Mucosa of rectum (tissue), 2 donors: ENCODE results near the gene TNKS1BP1.

ENCODE experiments used
- H3K27ac ChIP-seq, 2 donors: one replicate each; pipeline ENCODE4 v1.7.0; 2013; ENCODE audit warnings: inconsistent platforms in 2 of 2, low read depth in 2 of 2, low read length in 2 of 2
- H3K27me3 ChIP-seq, 2 donors: one replicate each; pipeline ENCODE4 v1.7.0; 2013; ENCODE audit warnings: low read length in 2 of 2; ENCODE audit not compliant: control insufficient read depth in 2 of 2, insufficient read depth in 2 of 2
- H3K36me3 ChIP-seq, 2 donors: one replicate each; pipeline ENCODE4 v1.7.0; 2013; ENCODE audit warnings: low read length in 2 of 2; ENCODE audit not compliant: control insufficient read depth in 2 of 2, insufficient read depth in 2 of 2
- H3K4me1 ChIP-seq, 2 donors: one replicate each; pipeline ENCODE4 v1.7.0; 2013; ENCODE audit warnings: low read length in 2 of 2, mild to moderate bottlenecking in 1 of 2; ENCODE audit not compliant: control insufficient read depth in 2 of 2, insufficient read depth in 2 of 2
- H3K4me3 ChIP-seq, 2 donors: one replicate each; pipeline ENCODE4 v1.7.0; 2013; ENCODE audit warnings: low read length in 2 of 2
- H3K9ac ChIP-seq, 2 donors: one replicate each; pipeline ENCODE4 v1.7.0; 2013; ENCODE audit warnings: low read length in 2 of 2, low read depth in 1 of 2, mild to moderate bottlenecking in 1 of 2
- H3K9me3 ChIP-seq, 2 donors: one replicate each; pipeline ENCODE4 v1.7.0; 2013; ENCODE audit warnings: low read length in 2 of 2; ENCODE audit not compliant: control insufficient read depth in 2 of 2
- donor health status: healthy.
- donor health status: Normal muscosa, but diverticular disease.

Gene TNKS1BP1

DNA sequence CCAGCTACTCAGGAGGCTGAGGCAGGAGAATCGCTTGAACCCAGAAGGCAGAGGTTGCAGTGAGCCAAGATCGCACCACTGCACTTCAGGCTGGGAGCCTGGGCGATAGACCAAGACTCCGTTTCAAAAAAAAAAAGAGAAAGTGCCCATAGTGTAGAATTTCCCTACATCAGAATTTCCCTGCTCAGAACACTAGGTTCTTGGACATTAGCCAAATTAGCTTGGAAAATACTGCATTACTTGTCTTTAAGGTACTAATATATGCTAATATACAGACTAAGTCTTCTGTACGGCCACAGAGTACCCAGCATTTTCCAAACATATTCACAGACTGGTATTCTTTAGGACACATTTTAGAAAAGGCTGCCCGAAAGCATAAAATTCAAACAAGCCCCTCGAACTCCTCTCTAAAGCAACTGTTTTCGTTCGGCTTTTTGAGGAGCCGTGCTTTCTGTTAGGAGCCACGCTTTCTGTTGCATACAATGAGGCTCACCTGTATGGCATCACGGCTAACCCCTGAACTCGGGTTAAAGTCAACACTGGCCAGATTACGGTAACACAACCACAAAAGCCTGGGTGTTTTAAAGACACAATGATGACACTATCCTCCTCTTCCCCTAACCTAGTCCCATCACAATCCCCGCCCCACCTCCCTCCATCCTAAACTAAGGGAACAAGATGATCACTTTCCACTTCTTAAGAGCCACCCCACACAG lies 18.4 kb downstream of the TNKS1BP1 start:
- peaks cover 34 to 39% of the 10 kb centered on the region in 2 donors for H3K36me3 ChIP-seq
- no peak overlapping the region for H3K4me3 ChIP-seq
- H3K9me3 ChIP-seq = no peaks in the 10 kb centered on the region
- H3K4me1 ChIP-seq = peaks cover 8 to 15% of the 10 kb centered on the region in 2 donors
- no peak overlapping the region for H3K27ac ChIP-seq
- H3K27me3 ChIP-seq = no peaks in the 10 kb centered on the region
- H3K9ac ChIP-seq = no peak overlapping the region

DNA sequence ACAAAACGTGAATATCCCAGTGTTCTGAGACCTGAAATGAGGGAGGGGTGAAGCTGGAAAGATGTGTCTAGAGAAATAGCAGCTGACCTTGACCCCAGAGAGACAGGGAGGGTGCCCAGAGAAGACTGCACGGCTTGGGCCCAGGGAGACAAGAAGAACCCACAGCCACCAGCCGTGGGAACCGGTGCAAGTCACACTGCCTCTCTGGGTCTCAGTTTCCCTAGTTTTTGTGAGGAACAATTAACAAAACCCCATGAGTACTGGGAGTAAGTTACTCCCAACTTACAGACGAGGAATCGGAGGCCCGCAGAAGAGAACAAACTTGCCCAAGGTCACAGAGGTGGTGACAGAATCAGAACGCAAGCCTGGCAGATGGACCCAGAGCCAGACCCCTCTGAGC lies 19.2 kb downstream of the TNKS1BP1 start:
- H3K36me3 ChIP-seq = peaks cover 42 to 44% of the 10 kb centered on the region in 2 donors
- no peaks in the 10 kb centered on the region for H3K27me3 ChIP-seq
- no peaks in the 10 kb centered on the region for H3K9me3 ChIP-seq
- no peak overlapping the region for H3K4me3 ChIP-seq
- no peak overlapping the region for H3K9ac ChIP-seq
- H3K4me1 ChIP-seq = peaks cover 1 to 8% of the 10 kb centered on the region in 2 donors
- no peak overlapping the region for H3K27ac ChIP-seq

DNA sequence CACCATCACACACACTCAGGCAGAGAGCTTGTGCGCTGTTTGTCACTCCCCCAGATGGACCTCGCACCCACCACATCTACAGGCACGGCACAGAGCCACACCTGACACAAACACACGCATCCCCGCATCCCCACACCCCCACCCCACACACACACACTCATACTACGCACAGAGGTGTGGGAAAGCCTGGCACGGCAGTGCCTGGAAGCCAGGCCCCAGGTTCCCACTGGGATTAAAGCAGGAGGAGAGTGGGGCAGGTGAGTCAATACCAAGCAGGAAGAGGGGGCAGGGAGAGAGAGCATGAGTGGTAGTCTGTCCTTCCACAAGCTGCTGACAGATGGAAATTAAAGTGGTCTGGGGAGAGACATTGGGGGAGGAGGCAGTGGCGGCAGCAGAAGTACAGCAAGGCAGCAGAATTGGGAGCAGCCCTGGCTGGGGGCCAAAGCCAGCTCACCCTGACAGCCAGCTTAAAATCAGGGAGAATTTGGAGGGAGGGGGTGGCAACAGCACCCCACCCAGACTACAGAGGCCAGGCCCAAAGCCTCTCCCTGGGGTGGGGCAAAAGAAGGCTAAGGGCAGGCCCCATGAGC lies 20.7 kb downstream of the TNKS1BP1 start:
- Histone ChIP-seq H3K9ac (no peak overlapping the region), H3K36me3 (peaks cover 45 to 46% of the 10 kb centered on the region in 2 donors), H3K4me3 (no peak overlapping the region), H3K27ac (no peak overlapping the region), H3K27me3 (no peaks in the 10 kb centered on the region), H3K4me1 (peaks cover 0 to 2% of the 10 kb centered on the region in 2 donors), H3K9me3 (peaks cover under 1 to 4% of the 10 kb centered on the region in 2 donors)

DNA sequence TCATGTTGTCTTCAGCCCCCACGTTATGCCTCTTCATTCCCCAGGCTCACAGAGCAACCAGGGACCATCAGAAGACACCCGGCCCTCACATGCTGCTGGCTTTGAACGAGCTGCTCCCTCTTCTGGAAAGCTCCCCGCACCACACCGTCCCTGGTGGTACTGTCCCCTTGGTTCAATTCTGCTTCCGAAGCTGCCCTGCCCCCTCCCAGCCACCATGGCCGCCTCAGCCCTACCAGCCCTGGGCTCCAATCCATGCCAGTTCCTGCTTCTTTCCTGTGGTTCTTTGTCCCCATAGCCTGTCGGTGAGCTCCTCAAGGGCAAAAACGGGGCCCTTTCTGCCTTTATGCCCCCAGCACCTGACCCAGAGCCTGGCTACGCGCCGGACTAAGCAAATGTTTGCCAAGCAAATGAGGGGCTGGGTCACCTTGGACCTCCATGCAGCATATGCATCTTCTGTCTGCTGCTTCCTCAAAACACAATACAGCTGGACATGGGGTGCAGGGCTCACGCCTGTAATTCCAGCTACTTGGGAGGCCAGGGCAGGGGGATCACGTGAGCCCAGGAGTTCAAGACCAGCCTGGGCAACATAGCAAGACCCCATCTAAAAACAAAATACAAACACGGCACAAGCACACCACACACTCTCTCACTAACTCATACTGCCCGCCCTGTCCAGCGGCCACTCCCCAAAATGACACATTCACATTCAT lies 21.3 kb downstream of the TNKS1BP1 start:
- H3K4me3 ChIP-seq = no peak overlapping the region
- no peak overlapping the region for H3K9ac ChIP-seq
- peaks cover 0 to 2% of the 10 kb centered on the region in 2 donors for H3K4me1 ChIP-seq
- no peaks in the 10 kb centered on the region for H3K27me3 ChIP-seq
- no peak overlapping the region for H3K27ac ChIP-seq
- peaks cover 47% of the 10 kb centered on the region in 2 donors for H3K36me3 ChIP-seq
- peaks cover 2 to 4% of the 10 kb centered on the region in 2 donors for H3K9me3 ChIP-seq

DNA sequence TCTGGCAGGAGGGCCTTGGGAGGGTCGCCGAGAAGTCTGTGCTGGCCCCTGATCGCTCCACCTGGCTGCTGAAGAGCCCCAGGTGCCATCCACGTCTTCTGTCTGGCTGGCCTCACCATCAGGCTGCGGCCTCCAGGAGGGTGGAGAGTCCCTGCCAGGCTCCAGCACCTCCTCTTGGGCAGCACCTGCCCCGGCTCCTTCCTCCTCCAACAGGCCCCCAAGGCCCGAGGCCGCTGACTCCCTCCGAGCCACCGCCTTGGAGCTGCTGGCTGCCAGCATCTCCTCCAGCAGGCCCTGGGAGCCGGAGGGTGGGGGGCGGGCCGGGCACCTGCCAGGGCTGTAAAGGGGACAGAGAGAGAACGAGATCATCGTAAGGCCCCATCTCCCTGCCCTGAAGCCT lies 22.3 kb downstream of the TNKS1BP1 start:
- peaks cover 0 to 2% of the 10 kb centered on the region in 2 donors for H3K4me1 ChIP-seq
- H3K9ac ChIP-seq = no peak overlapping the region
- H3K36me3 ChIP-seq = peaks cover 45 to 47% of the 10 kb centered on the region in 2 donors
- H3K9me3 ChIP-seq = peaks cover 2 to 4% of the 10 kb centered on the region in 2 donors
- H3K27me3 ChIP-seq = no peaks in the 10 kb centered on the region
- no peak overlapping the region for H3K4me3 ChIP-seq
- no peak overlapping the region for H3K27ac ChIP-seq

DNA sequence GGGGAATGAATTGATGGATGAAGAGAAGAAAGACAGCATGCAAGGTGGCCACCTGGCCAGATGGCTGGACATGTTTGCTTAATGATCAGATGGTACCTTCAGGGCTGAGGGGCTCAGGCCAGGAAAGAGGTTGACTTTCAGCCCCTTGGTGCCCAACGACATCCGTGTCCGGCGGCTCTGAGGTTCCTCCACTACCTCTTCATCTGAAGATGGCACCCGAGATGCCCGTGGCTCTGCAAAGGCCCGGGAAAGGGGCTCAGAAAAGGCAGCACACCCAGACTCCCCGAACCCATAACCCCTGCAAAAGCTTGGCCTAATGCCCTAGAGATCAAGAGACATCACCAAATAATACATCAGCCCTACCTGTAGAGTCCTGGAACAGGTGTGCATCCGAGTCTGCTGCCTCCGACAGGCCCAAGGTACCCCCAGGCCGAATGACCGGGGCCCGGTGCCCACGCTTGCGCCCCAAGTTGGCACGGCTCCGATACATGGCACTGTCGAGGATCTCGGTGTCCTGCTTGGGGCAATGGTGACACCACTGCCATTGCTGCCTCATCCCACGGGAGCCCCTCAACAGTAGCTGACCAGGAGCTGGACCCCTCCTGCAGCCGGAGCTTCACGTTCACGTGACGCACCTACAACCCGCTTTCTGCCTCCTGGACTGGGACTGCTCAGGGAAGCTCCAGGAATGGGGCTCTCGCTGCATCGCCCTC lies 22.9 kb downstream of the TNKS1BP1 start:
- no peak overlapping the region for H3K4me3 ChIP-seq
- H3K9ac ChIP-seq = no peak overlapping the region
- peaks cover 0 to 2% of the 10 kb centered on the region in 2 donors for H3K4me1 ChIP-seq
- peaks cover 2 to 4% of the 10 kb centered on the region in 2 donors for H3K9me3 ChIP-seq
- H3K27me3 ChIP-seq = no peaks in the 10 kb centered on the region
- H3K27ac ChIP-seq = no peak overlapping the region
- H3K36me3 ChIP-seq = peaks cover 42 to 47% of the 10 kb centered on the region in 2 donors

DNA sequence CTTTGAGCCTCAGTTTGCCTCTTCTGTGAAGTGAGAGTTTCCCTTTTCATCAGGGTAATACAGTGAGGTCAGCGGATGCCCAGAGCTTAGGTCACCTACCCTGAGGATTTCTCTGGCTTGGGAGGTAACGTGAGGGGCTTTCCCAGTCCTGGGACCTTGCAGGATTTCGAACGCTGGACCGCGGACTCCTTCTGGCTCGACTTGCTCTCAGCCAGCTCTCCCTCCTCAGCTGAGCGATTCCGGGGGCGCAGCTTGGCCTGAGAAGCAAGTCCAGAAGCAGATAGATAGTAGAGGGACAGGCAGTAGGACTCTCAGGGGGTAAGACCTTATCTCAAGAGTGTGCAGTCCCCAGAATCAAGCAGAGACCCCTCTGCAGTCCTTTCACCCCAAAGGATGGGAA lies 24.0 kb downstream of the TNKS1BP1 start:
- peaks cover 42 to 47% of the 10 kb centered on the region in 2 donors for H3K36me3 ChIP-seq
- no peak overlapping the region for H3K9ac ChIP-seq
- H3K9me3 ChIP-seq = peaks cover 2 to 4% of the 10 kb centered on the region in 2 donors
- H3K27me3 ChIP-seq = no peaks in the 10 kb centered on the region
- peaks cover 0 to 2% of the 10 kb centered on the region in 2 donors for H3K4me1 ChIP-seq
- no peak overlapping the region for H3K4me3 ChIP-seq
- H3K27ac ChIP-seq = no peak overlapping the region

DNA sequence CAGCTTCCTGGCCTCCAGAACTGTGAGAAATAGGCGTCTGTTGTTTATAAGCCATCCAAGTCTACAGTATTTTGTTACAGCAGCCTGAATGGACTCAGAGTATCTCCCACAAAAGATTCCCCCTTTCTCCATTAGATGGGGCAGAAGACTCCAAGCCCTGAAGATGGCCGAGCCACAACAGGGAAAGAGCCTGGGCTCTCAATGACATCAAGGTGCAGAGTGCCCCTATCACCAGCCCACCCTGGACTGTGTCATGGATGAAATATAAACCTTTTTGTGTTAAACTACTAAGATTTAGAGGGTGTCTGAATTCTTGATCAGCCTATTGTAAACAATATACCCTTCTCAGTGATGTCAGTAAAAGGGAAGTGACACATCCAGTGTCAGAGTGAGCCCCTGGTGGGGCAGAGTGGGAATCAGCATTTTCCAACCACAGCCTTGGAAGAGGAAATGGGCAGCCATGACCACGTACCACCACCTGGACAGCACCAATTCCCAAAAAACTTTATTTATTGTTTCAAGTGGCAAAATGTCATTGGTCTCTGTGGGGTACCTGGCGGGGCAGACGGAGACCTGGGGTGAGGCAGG lies 25.5 kb downstream of the TNKS1BP1 start:
- Histone ChIP-seq H3K36me3 (peaks cover 42 to 47% of the 10 kb centered on the region in 2 donors), H3K9ac (no peak overlapping the region)

DNA sequence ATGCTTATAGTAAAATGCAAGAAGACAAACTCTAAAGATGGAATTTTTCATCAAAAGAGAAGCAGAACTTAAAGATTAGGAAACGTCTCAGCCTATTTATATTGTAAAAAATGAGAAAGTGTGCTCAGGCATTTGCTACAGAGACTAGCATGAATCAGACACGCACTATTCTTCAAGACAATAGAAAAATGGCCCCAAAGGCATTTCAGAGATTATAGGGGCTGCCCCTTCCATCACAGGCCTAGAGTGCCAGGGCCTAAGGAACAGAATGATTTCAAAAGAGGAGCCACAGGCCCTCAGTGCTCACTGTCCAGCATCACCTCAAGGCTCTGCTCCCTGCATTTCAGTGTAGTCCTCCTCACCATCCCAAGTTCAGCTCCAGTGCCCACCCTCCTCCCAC lies 27.5 kb downstream of the TNKS1BP1 start:
- Histone ChIP-seq H3K36me3 (peaks cover 34 to 36% of the 10 kb centered on the region in 2 donors), H3K27ac (no peak overlapping the region), H3K9ac (no peak overlapping the region), H3K4me1 (peaks cover 5 to 6% of the 10 kb centered on the region in 2 donors), H3K27me3 (no peaks in the 10 kb centered on the region), H3K9me3 (peaks cover 2 to 4% of the 10 kb centered on the region in 2 donors), H3K4me3 (no peak overlapping the region)

More for the DNA sequence above, 25.5 kb downstream of the TNKS1BP1 start:
- H3K27ac ChIP-seq = no peak overlapping the region
- H3K27me3 ChIP-seq = no peaks in the 10 kb centered on the region
- no peak overlapping the region for H3K4me3 ChIP-seq
- peaks cover 2 to 5% of the 10 kb centered on the region in 2 donors for H3K4me1 ChIP-seq
- H3K9me3 ChIP-seq = peaks cover 2 to 4% of the 10 kb centered on the region in 2 donors
